GM21515 (cell line): ENCODE results near the gene RUBCN.
"Not testable (repeated sequence)": the region's sequence is repeated elsewhere in the genome, so short reads cannot be mapped to it uniquely, and the experiment has no call there.

Experiments
- ATAC-seq: cut with Tn5 transposase; IDR thresholded peaks from one replicate; pipeline ENCODE4 v1.9.1; 2021; ENCODE audit not compliant: unreplicated experiment

RUBCN gene

GRCh38 chr3:197736010-197736490, 654 bp downstream of the RUBCN start:
- ATAC-seq = peak; percentile 16

- peak; percentile 40 for ATAC-seq
Observed at GRCh38 chr3:197734667-197735318, 1.9 kb downstream of the RUBCN start.

DNA sequence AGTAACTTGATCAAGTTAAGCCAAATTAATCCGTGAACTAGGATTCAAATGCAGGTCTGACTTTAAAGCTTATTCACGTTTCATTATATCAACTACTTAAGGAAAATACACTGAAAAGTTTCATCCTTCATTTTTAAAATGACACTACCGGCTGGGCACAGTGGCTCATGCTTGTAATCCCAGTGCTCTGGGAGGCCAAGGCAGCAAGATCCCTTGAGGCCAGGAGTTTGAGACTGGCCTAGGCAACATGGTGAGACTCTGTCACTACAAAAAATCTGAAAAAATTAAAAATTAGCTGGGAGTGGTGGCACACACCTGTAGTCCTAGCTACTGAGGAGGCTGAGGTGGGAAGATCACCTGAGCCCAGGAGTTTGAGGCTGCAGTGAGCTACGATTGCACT, 3.7 kb downstream of the RUBCN start:
- no peak for ATAC-seq

DNA sequence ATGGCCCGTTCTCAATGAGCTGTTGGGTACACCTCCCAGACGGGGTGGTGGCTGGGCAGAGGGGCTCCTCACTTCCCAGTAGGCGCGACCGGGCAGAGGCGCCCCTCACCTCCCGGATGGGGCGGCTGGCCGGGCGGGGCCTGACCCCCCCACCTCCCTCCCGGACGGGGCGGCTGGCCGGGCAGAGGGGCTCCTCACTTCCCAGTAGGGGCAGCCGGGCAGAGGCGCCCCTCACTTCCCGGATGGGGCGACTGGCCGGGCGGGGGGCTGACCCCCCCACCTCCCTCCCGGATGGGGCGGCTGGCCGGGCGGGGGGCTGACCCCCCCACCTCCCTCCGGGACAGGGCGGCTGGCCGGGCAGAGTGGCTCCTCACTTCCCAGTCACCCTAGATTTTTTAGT, 5.2 kb downstream of the RUBCN start:
- not testable (repeated sequence) for ATAC-seq

- ATAC-seq = not testable (repeated sequence)
Observed at GRCh38 chr3:197730770-197731169, 5.9 kb downstream of the RUBCN start.

GRCh38 chr3:197730200-197730599, 6.5 kb downstream of the RUBCN start:
- ATAC-seq = no peak

- no peak for ATAC-seq
Observed at GRCh38 chr3:197728487-197728886, 8.2 kb downstream of the RUBCN start.

DNA sequence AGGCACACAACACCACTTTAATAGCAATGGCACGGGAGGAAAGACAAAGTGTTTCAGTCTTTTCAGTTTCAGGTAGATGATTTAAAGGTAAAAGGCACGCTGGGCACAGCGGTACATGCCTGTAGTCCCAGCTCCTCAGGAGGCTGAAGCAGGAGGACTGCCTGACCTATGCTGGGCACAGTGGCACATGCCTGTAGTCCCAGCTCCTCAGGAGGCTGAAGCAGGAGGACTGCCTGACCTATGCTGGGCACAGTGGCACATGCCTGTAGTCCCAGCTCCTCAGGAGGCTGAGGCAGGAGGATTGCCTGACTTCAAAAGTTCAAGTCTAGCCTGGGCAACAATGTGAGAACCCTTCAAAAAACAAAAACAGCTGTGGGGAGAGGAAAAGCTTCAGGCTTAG, 8.8 kb downstream of the RUBCN start:
- ATAC-seq = not testable (repeated sequence)

DNA sequence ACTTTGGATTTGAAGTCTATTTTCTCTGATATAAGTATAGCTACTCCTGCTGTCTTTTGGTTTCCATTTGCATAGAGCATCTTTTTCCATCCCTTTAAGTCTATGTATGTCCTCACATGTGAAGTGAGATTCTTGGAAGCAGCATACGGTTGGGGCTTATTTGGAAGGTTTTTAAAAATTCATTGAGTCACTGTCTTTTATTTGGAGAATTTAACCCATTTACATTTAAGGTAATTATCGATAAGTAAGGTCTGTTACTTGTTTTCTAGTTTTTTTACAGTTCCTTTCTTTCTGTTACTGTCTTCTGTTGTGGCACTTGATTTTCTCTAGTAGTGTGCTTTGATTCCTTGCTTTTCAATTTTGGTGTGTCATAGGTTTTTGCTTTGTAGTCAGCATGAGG, 14.0 kb downstream of the RUBCN start:
- ATAC-seq = no peak

DNA sequence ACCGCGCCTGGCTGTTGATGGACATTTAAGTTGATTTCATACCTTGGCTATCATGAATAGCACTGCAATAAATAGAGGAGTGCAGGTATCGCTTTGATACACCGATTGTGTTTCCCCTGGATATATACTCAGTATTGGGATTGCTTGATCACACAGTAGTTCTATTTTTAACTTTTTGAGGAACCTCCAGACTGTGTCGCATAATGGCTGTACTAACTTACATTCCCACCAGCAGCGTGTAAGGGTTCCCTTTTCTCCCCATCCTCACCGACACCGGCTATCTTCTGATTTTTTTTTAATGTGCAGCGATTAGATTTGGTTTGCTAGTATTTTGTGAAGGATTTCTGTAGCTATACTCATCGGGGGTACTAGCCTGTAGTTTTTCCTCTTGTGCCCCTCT, 16.0 kb downstream of the RUBCN start:
- ATAC-seq = no peak

DNA sequence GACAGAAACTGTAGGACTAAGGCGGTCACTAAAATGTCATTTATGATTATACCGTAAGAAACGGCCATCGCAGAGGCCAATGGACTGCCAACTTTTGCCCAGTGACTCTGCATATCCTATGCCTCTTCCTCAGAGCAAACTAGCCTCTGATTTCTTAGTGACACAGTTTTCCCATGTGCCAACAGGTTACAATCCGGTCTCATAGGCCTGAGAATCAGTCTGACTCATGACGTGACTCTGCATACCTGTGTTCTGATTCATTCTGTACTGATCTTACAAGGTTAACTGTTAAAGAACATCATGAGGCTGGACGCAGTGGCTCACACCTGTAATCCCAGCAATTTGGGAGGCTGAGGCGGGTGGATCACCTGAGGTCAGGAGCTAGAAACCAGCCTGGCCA, 17.8 kb downstream of the RUBCN start:
- no peak for ATAC-seq

DNA sequence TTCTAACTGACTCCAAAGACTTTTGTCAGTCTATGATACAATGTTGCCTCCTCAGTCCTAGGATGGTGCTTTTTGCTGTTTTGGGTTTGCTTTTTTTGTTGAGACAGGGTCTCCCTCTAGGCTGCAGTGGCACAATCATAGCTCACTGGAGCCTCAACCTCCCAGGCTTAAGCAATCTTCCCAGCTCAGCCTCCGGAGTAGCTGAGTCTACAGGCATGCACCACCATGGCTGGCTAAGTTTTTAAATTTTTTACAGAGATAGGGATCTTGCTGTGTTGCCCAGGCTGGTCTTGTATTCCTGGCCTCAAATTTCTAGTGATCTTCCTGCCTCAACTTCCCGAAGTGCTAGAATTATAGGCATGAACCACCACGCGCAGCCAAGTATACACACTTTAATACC, 22.5 kb downstream of the RUBCN start:
- no peak for ATAC-seq

DNA sequence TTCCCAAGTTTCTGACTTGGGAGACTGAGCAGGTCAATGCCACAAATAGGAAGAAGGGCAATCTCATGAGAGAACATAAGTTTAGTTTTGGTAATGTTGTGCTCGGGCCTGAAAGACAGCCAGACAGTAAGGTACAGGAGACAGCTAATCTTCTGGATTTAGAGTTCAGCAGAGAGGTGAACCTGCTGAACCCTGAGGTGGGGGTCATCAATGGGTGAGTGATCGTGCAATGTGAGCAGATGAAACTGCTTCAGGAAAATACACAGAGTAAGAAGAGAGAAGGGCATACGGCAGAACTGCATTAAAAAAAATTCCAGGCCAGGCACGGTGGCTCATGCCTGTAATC, 23.3 kb downstream of the RUBCN start:
- ATAC-seq = peak; percentile 4

DNA sequence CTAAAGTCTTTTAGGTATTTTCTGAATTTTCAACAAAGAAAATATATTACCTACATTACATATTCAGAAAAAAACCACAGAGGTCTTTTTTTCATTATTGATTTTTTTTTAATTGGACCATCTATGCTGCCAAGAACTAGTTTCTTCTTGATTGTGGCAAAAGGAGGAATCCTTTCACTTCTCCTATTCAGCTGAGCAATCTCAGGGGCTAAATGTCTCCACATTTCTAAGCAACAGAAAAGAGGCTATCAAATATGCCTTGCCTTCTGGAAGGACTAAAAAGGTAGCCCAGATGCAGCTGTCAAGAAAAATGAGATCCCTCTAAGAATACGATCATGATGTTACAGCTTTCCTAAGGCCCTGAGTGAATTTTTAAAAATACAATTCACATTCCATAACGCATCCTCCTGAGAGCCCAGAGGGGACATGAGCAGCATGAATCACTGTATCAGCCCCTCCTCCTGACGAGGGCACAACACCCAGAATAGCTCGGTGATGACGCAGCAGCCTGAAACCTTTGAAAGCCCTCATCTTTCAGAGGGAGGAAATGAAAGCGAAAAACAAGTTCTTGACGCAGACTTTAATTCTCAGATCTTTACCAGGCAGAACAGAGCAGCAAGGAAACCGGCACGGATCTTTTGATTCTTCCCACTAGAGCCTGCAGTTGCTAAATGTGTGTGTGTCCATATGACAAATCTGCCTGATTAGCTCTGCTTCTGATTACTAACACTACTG, 24.6 kb downstream of the RUBCN start:
- ATAC-seq = peak; percentile 89

DNA sequence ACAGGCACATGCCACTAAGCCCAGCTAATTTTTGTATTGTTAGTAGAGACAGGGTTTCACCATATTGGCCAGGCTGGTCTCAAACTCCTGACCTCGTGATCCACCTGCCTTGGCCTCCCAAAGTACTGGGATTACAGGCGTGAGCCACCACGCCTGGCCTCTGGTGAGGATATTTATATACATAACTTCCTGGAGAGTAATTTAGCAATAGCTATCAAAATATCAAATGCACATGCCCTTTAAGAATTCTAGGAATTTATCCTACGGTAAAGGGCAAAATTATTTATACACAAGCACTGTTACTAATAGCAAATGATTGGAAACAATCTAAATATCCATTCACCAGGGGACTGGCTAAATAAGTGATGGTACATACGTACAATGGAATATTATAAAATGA, 25.7 kb downstream of the RUBCN start:
- ATAC-seq = not testable (repeated sequence)

DNA sequence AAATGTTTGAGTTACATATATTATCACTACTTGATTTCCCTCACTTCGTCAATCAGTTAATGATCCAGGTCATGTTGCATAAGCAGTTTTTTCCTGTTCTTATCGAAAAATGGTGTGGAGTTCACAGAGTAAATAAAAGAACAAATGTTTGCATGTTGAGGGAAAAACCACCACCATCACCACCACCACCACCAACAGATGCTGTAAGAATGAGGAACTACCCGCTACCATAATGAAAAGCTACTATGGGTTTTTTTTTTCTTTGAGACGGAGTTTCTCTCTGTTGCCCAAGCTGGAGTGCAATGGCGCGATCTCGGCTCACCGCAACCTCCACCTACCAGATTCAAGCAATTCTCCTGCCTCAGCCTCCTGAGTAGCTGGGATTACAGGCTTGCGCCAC, 27.6 kb downstream of the RUBCN start:
- no peak for ATAC-seq

DNA sequence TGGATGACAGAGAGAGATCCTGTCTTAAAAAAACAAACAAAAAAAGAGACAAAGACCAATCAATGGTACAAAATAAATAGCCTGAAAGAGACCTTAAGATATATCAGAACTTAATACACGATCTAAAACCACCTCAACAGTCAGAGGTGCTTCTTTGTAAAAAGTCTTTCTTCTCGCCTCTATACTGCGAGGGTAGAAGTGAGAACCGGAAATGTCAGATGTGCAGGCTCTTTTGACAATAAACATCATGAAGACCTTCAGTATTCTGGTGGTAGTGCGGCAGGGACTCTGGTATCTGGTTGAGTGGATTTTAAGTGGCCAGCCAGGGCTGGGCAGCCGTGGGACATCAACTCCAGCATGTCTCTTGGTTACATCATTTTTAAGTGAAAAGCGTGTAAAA, 30.0 kb downstream of the RUBCN start:
- ATAC-seq = no peak

DNA sequence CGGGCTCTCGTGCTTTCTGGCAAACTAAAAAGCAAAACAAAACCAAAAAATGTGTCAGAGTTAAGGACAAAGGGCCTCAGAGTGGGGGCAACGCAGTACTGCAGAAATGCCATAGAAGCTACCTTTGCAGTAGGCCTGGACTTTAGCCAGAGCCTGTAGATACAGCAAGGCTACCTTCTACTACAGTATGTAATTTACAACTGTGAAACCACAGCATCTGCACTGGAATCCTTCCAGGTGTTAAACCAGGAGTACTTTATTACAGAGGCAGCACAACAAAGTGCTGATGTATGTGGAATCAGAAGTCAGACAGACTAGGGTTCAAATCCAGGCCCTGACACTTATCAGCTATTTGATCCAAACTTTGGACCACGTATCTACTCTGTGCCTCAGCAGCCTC, 34.9 kb downstream of the RUBCN start:
- no peak for ATAC-seq

GRCh38 chr3:197700095-197700494, 36.6 kb downstream of the RUBCN start:
- no peak for ATAC-seq

DNA sequence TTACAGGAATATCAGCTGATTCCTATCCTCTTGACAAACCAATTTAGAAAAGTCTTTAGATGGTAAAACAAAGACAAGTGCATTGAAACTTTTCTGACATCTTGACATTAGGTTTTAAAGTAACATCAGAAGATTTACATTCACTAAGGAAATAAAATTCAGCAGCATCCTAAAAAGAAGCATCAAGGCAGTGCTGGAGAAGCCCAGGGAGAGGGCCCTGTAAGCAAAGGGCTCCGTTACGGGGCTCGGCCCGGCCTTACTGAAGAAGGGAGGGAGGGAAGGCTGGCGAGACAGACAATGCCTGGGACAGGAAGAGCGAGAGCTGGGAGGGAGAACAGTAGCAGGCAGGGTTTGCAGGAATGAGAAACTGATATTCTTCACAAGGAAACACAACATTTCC, 39.3 kb downstream of the RUBCN start:
- no peak for ATAC-seq

GRCh38 chr3:197694251-197694650, 42.5 kb downstream of the RUBCN start:
- ATAC-seq = no peak

DNA sequence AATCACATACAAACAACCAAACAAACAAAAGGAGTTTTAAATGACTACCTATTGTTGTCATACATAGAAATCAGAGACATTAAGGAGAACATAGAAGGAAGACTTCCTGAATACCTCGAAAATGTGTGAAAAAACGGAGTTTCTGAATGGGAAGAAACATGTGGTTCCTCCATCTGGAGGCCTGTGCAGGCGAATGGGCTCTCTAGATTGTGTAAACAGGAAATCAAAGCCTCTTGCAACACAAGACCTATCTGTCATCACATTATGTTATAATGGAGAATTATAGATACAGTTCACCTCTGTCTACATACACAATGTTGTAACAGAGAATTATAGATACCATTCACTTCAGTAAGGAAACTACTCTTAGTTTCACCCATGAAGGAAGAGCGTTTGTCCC, 44.1 kb downstream of the RUBCN start:
- no peak for ATAC-seq

DNA sequence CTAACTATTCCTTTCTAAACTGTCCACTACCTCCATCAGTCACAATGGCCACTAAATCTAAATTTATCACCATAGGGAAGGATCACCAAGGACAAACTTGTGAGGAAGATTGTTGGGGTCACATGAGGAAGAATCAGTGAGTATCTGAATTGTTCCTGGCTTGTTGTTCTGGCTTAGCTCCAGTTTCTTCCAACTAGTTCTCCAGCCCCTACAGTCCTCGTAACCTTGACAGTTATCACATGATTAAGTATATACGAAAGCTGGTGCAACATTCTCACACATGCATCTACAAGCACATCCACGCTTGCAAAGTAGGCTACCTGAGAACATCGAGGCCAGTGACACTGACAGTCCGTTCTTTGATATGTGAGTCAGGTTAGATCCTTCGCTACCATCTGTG, 46.0 kb downstream of the RUBCN start:
- no peak for ATAC-seq
